Keratinocyte (primary cell): ENCODE data around the gene CCT3. TPM values are rescaled to one million over a fixed set of nuclear protein-coding genes. Genes with fewer than 3 reads are reported as not detected.

Experiments used
- DNase-seq: peaks from one replicate; pipeline ENCODE4 v3.0.0-alpha.2; 2011; ENCODE audit warnings: low read depth, missing footprints, low spot score
- FAIRE-seq: peaks from 2 replicates; lab custom pipeline; 2011; peaks lifted over from hg19 to GRCh38; lab: Jason Lieb, UNC
- H2AFZ ChIP-seq: 2 replicates; pipeline ENCODE4 v1.6.0; 2012; ENCODE audit warnings: low read length, control low read depth, inconsistent platforms; ENCODE audit not compliant: control insufficient read depth
- H3K27ac ChIP-seq: 2 replicates; pipeline ENCODE4 v1.5.1; 2011; ENCODE audit warnings: low read length; ENCODE audit not compliant: control insufficient read depth, insufficient read depth
- H3K27me3 ChIP-seq: 3 replicates; pipeline ENCODE4 v1.6.0; 2011; ENCODE audit warnings: low read length; ENCODE audit not compliant: control insufficient read depth, insufficient read depth; ENCODE audit errors: extremely low read depth
- H3K36me3 ChIP-seq, 2 experiments: 2 replicates in 1 of 2; 3 replicates in 1 of 2; pipeline ENCODE4 v1.5.1; 2011; ENCODE audit warnings: low read length in 2 of 2, mild to moderate bottlenecking in 1 of 2; ENCODE audit not compliant: control insufficient read depth in 2 of 2, insufficient read depth in 2 of 2; ENCODE audit errors: extremely low read depth in 1 of 2
- H3K4me1 ChIP-seq: 3 replicates; pipeline ENCODE4 v1.5.1; 2011; ENCODE audit warnings: low read length; ENCODE audit not compliant: control insufficient read depth, insufficient read depth; ENCODE audit errors: extremely low read depth
- H3K4me2 ChIP-seq: 3 replicates; pipeline ENCODE4 v1.6.0; 2011; ENCODE audit warnings: low read depth, low read length; ENCODE audit not compliant: control insufficient read depth, insufficient read depth; ENCODE audit errors: extremely low read depth
- H3K4me3 ChIP-seq, 3 experiments: fragments of 200-600 bp in 1 of 3; sonication (generic) in 1 of 3; 2 replicates in 2 of 3; 3 replicates in 1 of 3; pipeline ENCODE4 v1.5.1; 2011 to 2016; ENCODE audit warnings: low read length in 3 of 3, mild to moderate bottlenecking in 3 of 3, control low read depth in 2 of 3, inconsistent platforms in 1 of 3, low read depth in 1 of 3, mixed read lengths in 1 of 3, mixed run types in 1 of 3, moderate library complexity in 1 of 3; ENCODE audit not compliant: control insufficient read depth in 2 of 3, insufficient read depth in 2 of 3; ENCODE audit errors: extremely low read depth in 1 of 3
- H3K79me2 ChIP-seq: 2 replicates; pipeline ENCODE4 v1.6.0; 2012; ENCODE audit warnings: low read length; ENCODE audit not compliant: control insufficient read depth, insufficient read depth
- H3K9ac ChIP-seq: 3 replicates; pipeline ENCODE4 v1.6.0; 2011; ENCODE audit warnings: low read length; ENCODE audit not compliant: control insufficient read depth, insufficient read depth; ENCODE audit errors: extremely low read depth
- H3K9me1 ChIP-seq: 3 replicates; pipeline ENCODE4 v1.6.0; 2011; ENCODE audit warnings: low read length; ENCODE audit not compliant: control insufficient read depth, insufficient read depth; ENCODE audit errors: extremely low read depth
- H3K9me3 ChIP-seq: 2 replicates; pipeline ENCODE4 v1.5.1; 2012; ENCODE audit warnings: low read depth, low read length; ENCODE audit not compliant: control insufficient read depth
- H4K20me1 ChIP-seq: 3 replicates; pipeline ENCODE4 v1.6.0; 2011; ENCODE audit warnings: low read length; ENCODE audit not compliant: control insufficient read depth, insufficient read depth; ENCODE audit errors: extremely low read depth
- CTCF ChIP-seq, 3 experiments: IDR thresholded peaks in 1 of 3; conservative IDR thresholded peaks in 1 of 3; optimal IDR thresholded peaks in 1 of 3; 2 replicates in 2 of 3; 3 replicates in 1 of 3; pipeline versions ENCODE3 to v1.5.1; 2011; ENCODE audit warnings: low read length in 3 of 3, mild to moderate bottlenecking in 3 of 3, moderate library complexity in 2 of 3, control low read depth in 1 of 3, inconsistent platforms in 1 of 3; ENCODE audit not compliant: insufficient read depth in 2 of 3; ENCODE audit errors: extremely low read depth in 1 of 3
- EZH2 ChIP-seq: IDR thresholded peaks from one replicate; pipeline ENCODE4 v1.6.1; 2012; ENCODE audit warnings: inconsistent platforms, mild to moderate bottlenecking, low read length, moderate library complexity
- dilution Hi-C: fragments of 300-500 bp; cut with MboI; formaldehyde crosslinking; loops from one replicate; pipeline ENCODE4 v1.7.0; 2020; ENCODE audit warnings: low sequenced_read_pairs; ENCODE audit not compliant: extremely low pct_ligation_motif_present
- polyA plus RNA-seq, 5 experiments: library from polyadenylated mRNA; depleted of rRNA in 3 of 5; stranded (reverse) in 3 of 5; stranded (forward) in 1 of 5; unstranded in 1 of 5; fragments of >200 nt; gene quantifications; 1 replicate in 1 of 5; 2 replicates in 3 of 5; 3 replicates in 1 of 5; pipeline versions ENCODE4 v1.2.1 to v1.2.3, GENCODE V29; 2011 to 2012; ENCODE audit warnings: missing spikeins in 2 of 5, low read depth in 1 of 5, low replicate concordance in 1 of 5

Gene CCT3
- polyA plus RNA-seq, 1 donor (not counting 4 experiments of a cell fraction or from before 2014, with no cell fraction given), result 530 TPM

GRCh38 chr1:156320560-156320959, 17.5 kb downstream of the CCT3 start:
- DNase-seq, result no peak
- H3K4me1 ChIP-seq, result no peaks in the 10 kb centered on the region
- no peak for FAIRE-seq
- dilution Hi-C loops, result no loop called here
- H4K20me1 ChIP-seq, result peaks cover 3% of the 10 kb centered on the region
- no peaks in the 10 kb centered on the region for H3K9me1 ChIP-seq
- H3K36me3 ChIP-seq, result peaks cover 36 to 38% of the 10 kb centered on the region in 2 experiments
- H3K4me2 ChIP-seq, result no peak overlapping the region
- H3K27me3 ChIP-seq, result no peaks in the 10 kb centered on the region
- H3K4me3 ChIP-seq, result no peak overlapping the region
- H3K9me3 ChIP-seq, result no peaks in the 10 kb centered on the region
- no peak overlapping the region for H3K9ac ChIP-seq
- H3K79me2 ChIP-seq, result peaks cover 14% of the 10 kb centered on the region
- H2AFZ ChIP-seq, result no peak overlapping the region
- TF ChIP-seq EZH2, result no peak
- TF ChIP-seq CTCF (optimal IDR thresholded peaks at IDR 0.05 in 1 of 3, IDR thresholded peaks at IDR 0.05 in 1 of 3, conservative IDR thresholded peaks at IDR 0.05 in 1 of 3; ENCODE audit: extremely low read depth in 1 of 3, insufficient read depth in 2 of 3, low read length in 3 of 3), result no peak
- no peak overlapping the region for H3K27ac ChIP-seq

- FAIRE-seq, result no peak
- Histone ChIP-seq H3K9me3 (no peaks in the 10 kb centered on the region), H2AFZ (no peak overlapping the region), H3K9ac (no peak overlapping the region), H3K9me1 (no peaks in the 10 kb centered on the region), H4K20me1 (peaks cover 3% of the 10 kb centered on the region), H3K27me3 (no peaks in the 10 kb centered on the region), H3K79me2 (peaks cover 12% of the 10 kb centered on the region), H3K4me1 (no peaks in the 10 kb centered on the region), H3K4me2 (no peak overlapping the region), H3K4me3 (no peak overlapping the region), H3K27ac (no peak overlapping the region), H3K36me3 (peaks cover 34% of the 10 kb centered on the region in 2 experiments)
- TF ChIP-seq EZH2 (no peak), CTCF (optimal IDR thresholded peaks at IDR 0.05 in 1 of 3, IDR thresholded peaks at IDR 0.05 in 1 of 3, conservative IDR thresholded peaks at IDR 0.05 in 1 of 3; ENCODE audit: extremely low read depth in 1 of 3, insufficient read depth in 2 of 3, low read length in 3 of 3) (peak in 2 of 3 experiments; percentile 18 to 42)
- DNase-seq, result no peak
- dilution Hi-C loops, result no loop called here
These were observed 18.4 kb downstream of the CCT3 start for GRCh38 chr1:156319664-156320063.
